LNCaP clone FGC (cell line): ENCODE results near the gene RNF144A.

Experiments used
- DNase-seq: peaks from one replicate; pipeline ENCODE4 v3.0.0-alpha.2; 2011; ENCODE audit warnings: low read depth
- H3K4me3 ChIP-seq: 2 replicates; pipeline ENCODE4 v1.5.1; 2011; ENCODE audit warnings: mild to moderate bottlenecking, low read depth, low read length, control low read depth
- CTCF ChIP-seq: IDR thresholded peaks from 2 replicates; pipeline ENCODE4 v1.5.1; 2012; ENCODE audit warnings: mild to moderate bottlenecking; ENCODE audit not compliant: control insufficient read depth, insufficient read depth; ENCODE audit errors: extremely low read depth

The RNF144A gene

GRCh38 chr2:6945087-6945813, 28.0 kb downstream of the RNF144A start:
- DNase-seq, result no peak
- no peak for TF ChIP-seq CTCF
- no peak overlapping the region for H3K4me3 ChIP-seq

- TF ChIP-seq CTCF, result no peak
- no peak for DNase-seq
- H3K4me3 ChIP-seq, result no peak overlapping the region
These were observed 28.6 kb downstream of the RNF144A start for GRCh38 chr2:6945821-6946220.

GRCh38 chr2:6946722-6947121, 29.5 kb downstream of the RNF144A start:
- TF ChIP-seq CTCF, result no peak
- DNase-seq, result peak; percentile 94
- no peak overlapping the region for H3K4me3 ChIP-seq

- DNase-seq, result no peak
- no peak for TF ChIP-seq CTCF
- no peak overlapping the region for H3K4me3 ChIP-seq
These were observed 30.9 kb downstream of the RNF144A start for GRCh38 chr2:6947929-6948676.

GRCh38 chr2:6948677-6949351, 31.6 kb downstream of the RNF144A start:
- no peak for DNase-seq
- H3K4me3 ChIP-seq, result no peak overlapping the region
- no peak for TF ChIP-seq CTCF

- no peak overlapping the region for H3K4me3 ChIP-seq
- TF ChIP-seq CTCF, result no peak
- no peak for DNase-seq
These were observed 33.8 kb downstream of the RNF144A start for GRCh38 chr2:6951046-6951445.
